GM19043 (cell line): ENCODE measurements around the gene SWI5.
"Not testable (repeated sequence)": the region's sequence is repeated elsewhere in the genome, so short reads cannot be mapped to it uniquely, and the experiment has no call there.

Experiments used
- ATAC-seq: cut with Tn5 transposase; IDR thresholded peaks from one replicate; pipeline ENCODE4 v1.9.1; 2021; ENCODE audit warnings: low read depth; ENCODE audit not compliant: unreplicated experiment

Gene SWI5

GRCh38 chr9:128275198-128276007, 673 bp upstream of the SWI5 start, which contains the start of gene GOLGA2:
TSS of gene GOLGA2 (minus strand) at chr9:128276007. CDS start at chr9:128275976, 31 bp downstream.
- peak; percentile 38 for ATAC-seq

- no peak for ATAC-seq
Measured at GRCh38 chr9:128276574-128277270, 646 bp downstream of the SWI5 start.

GRCh38 chr9:128279088-128280073, 3.3 kb downstream of the SWI5 start:
- not testable (repeated sequence) for ATAC-seq

GRCh38 chr9:128280084-128280622, 4.1 kb downstream of the SWI5 start:
- ATAC-seq: no peak

GRCh38 chr9:128282500-128282899, 6.4 kb downstream of the SWI5 start:
- ATAC-seq: no peak

- no peak for ATAC-seq
Measured at GRCh38 chr9:128285033-128285784, 9.1 kb downstream of the SWI5 start.

GRCh38 chr9:128286440-128286839, 10.4 kb downstream of the SWI5 start:
- no peak for ATAC-seq

GRCh38 chr9:128288273-128289004, 12.4 kb downstream of the SWI5 start:
- ATAC-seq: no peak

GRCh38 chr9:128292009-128292408, 15.9 kb downstream of the SWI5 start:
- ATAC-seq: no peak

- ATAC-seq: no peak
Measured at GRCh38 chr9:128293091-128293490, 17.0 kb downstream of the SWI5 start.

GRCh38 chr9:128294142-128294541, 18.1 kb downstream of the SWI5 start:
- no peak for ATAC-seq

- ATAC-seq: no peak
Measured at GRCh38 chr9:128296340-128297220, 20.5 kb downstream of the SWI5 start.

GRCh38 chr9:128297221-128297773, 21.2 kb downstream of the SWI5 start:
- ATAC-seq: no peak

GRCh38 chr9:128298535-128299482, 22.7 kb downstream of the SWI5 start:
- ATAC-seq: no peak

GRCh38 chr9:128304136-128304970, 28.3 kb downstream of the SWI5 start:
- no peak for ATAC-seq

GRCh38 chr9:128304971-128305288, 28.9 kb downstream of the SWI5 start:
- no peak for ATAC-seq
